SK-N-SH (cell line): Measurements from ENCODE around the gene DOC2A. TPM values are rescaled to one million over a fixed set of nuclear protein-coding genes. Genes with fewer than 3 reads are reported as not detected.

ENCODE experiments used
- CTCF ChIA-PET: fragments of 300-600, 350-600 bp; formaldehyde crosslinking; extraction: SDS; loops from one replicate; lab custom pipeline; 2021; lab: Yijun Ruan, JAX
- POLR2A ChIA-PET: fragments of 350-600 bp; sonication (Branson Sonifier 250); formaldehyde crosslinking; extraction: SDS; loops from one replicate; lab custom pipeline; 2020; ENCODE audit warnings: antibody characterized with exemption, inconsistent platforms; lab: Yijun Ruan, JAX
- DNase-seq: peaks from one replicate; pipeline ENCODE4 v3.0.0; 2012
- H2AFZ ChIP-seq: fragments of 200-600 bp; sonication (generic); 2 replicates; pipeline ENCODE4 v1.8.1; 2016; ENCODE audit warnings: antibody characterized with exemption, mild to moderate bottlenecking, low read depth
- H3F3A ChIP-seq: fragments of 200-600 bp; sonication (generic); replicated peaks from 2 replicates; pipeline ENCODE3; 2016; ENCODE audit warnings: antibody characterized with exemption, mild to moderate bottlenecking; ENCODE audit not compliant: insufficient read depth
- H3K27ac ChIP-seq, 2 experiments: fragments of 200-500 bp in 1 of 2; fragments of 200-600 bp in 1 of 2; sonication (Bioruptor generic) in 1 of 2; sonication (generic), shearing (Covaris generic) in 1 of 2; 2 replicates each; pipeline versions ENCODE4 v1.5.1 to v1.6.1; 2014 to 2016; ENCODE audit warnings: low read depth in 2 of 2, inconsistent platforms in 1 of 2, low read length in 1 of 2, mild to moderate bottlenecking in 1 of 2, mixed read lengths in 1 of 2
- H3K27me3 ChIP-seq: fragments of 200-600 bp; sonication (generic), shearing (Covaris generic); 2 replicates; pipeline ENCODE4 v1.6.1; 2016; ENCODE audit warnings: mixed run types; ENCODE audit not compliant: insufficient read depth
- H3K36me3 ChIP-seq, 2 experiments: fragments of 200-500 bp in 1 of 2; fragments of 200-600 bp in 1 of 2; sonication (Bioruptor generic) in 1 of 2; sonication (generic) in 1 of 2; replicated peaks in 1 of 2; 2 replicates each; pipeline versions ENCODE3 to v1.5.1; 2014 to 2016; ENCODE audit warnings: low read length in 1 of 2, mild to moderate bottlenecking in 1 of 2; ENCODE audit not compliant: insufficient read depth in 2 of 2, control insufficient read depth in 1 of 2
- H3K4me1 ChIP-seq, 2 experiments: fragments of 200-500 bp in 1 of 2; fragments of 200-600 bp in 1 of 2; sonication (Bioruptor generic) in 1 of 2; sonication (generic), shearing (Covaris generic) in 1 of 2; 2 replicates each; pipeline versions ENCODE4 v1.5.1 to v1.6.1; 2014 to 2016; ENCODE audit warnings: low read depth in 1 of 2, low read length in 1 of 2, mixed run types in 1 of 2; ENCODE audit not compliant: insufficient read depth in 2 of 2, control insufficient read depth in 1 of 2
- H3K4me2 ChIP-seq: fragments of 200-600 bp; sonication (generic), shearing (Covaris generic); 2 replicates; pipeline ENCODE4 v1.6.1; 2017; ENCODE audit warnings: mixed run types
- H3K4me3 ChIP-seq, 2 experiments: fragments of 200-500 bp in 1 of 2; fragments of 200-600 bp in 1 of 2; sonication (Bioruptor generic) in 1 of 2; sonication (generic), shearing (Covaris generic) in 1 of 2; 2 replicates each; pipeline versions ENCODE4 v1.5.1 to v1.8.1; 2014 to 2016; ENCODE audit warnings: low read depth in 2 of 2, inconsistent platforms in 1 of 2, low read length in 1 of 2, mild to moderate bottlenecking in 1 of 2, mixed read lengths in 1 of 2, moderate library complexity in 1 of 2
- H3K79me2 ChIP-seq: fragments of 200-600 bp; sonication (generic); 2 replicates; pipeline ENCODE4 v1.8.1; 2017; ENCODE audit warnings: mild to moderate bottlenecking; ENCODE audit not compliant: insufficient read depth
- H3K9ac ChIP-seq: fragments of 200-600 bp; sonication (generic); 2 replicates; pipeline ENCODE4 v1.6.1; 2017; ENCODE audit warnings: mixed run types
- H3K9me2 ChIP-seq: fragments of 200-600 bp; sonication (generic); 2 replicates; pipeline ENCODE4 v1.6.1; 2017; ENCODE audit warnings: mixed run types
- H3K9me3 ChIP-seq: fragments of 200-600 bp; sonication (generic); 2 replicates; pipeline ENCODE4 v1.6.1; 2017; ENCODE audit warnings: mixed run types, mild to moderate bottlenecking, moderate library complexity
- H4K20me1 ChIP-seq: fragments of 200-600 bp; sonication (generic); 2 replicates; pipeline ENCODE4 v1.6.1; 2017; ENCODE audit warnings: mild to moderate bottlenecking, mixed run types; ENCODE audit not compliant: insufficient read depth
- ELF1 ChIP-seq: IDR thresholded peaks from 2 replicates; pipeline ENCODE4 v1.4.0; 2012
- EZH2phosphoT487 ChIP-seq: fragments of 200-600 bp; sonication (generic); IDR thresholded peaks from 2 replicates; pipeline ENCODE4 v1.6.1; 2017; ENCODE audit warnings: low read depth, mixed run types, mild to moderate bottlenecking, antibody characterized with exemption, moderate library complexity, borderline replicate concordance
- FOXM1 ChIP-seq: IDR thresholded peaks from 2 replicates; pipeline ENCODE4 v1.4.0; 2012; ENCODE audit warnings: low read depth, mild to moderate bottlenecking
- IRF3 ChIP-seq: fragments of 150-350 bp; IDR thresholded peaks from 2 replicates; pipeline ENCODE4 v1.6.1; 2016; ENCODE audit warnings: mild to moderate bottlenecking, low read depth, low read length
- JUND ChIP-seq: IDR thresholded peaks from 2 replicates; pipeline ENCODE4 v1.4.0; 2012
- MEF2A ChIP-seq: IDR thresholded peaks from 2 replicates; pipeline ENCODE4 v1.4.0; 2012; ENCODE audit warnings: low read depth, borderline replicate concordance
- NFIC ChIP-seq: IDR thresholded peaks from 2 replicates; pipeline ENCODE4 v1.4.0; 2012; ENCODE audit warnings: borderline replicate concordance
- NRF1 ChIP-seq: IDR thresholded peaks from 2 replicates; pipeline ENCODE4 v1.6.1; 2012; ENCODE audit warnings: low read depth, mild to moderate bottlenecking, low read length
- RAD21 ChIP-seq: IDR thresholded peaks from 2 replicates; pipeline ENCODE4 v1.6.1; 2012; ENCODE audit warnings: mild to moderate bottlenecking, low read length
- RCOR1 ChIP-seq: fragments of 150-350 bp; IDR thresholded peaks from 2 replicates; pipeline ENCODE4 v1.6.1; 2017; ENCODE audit warnings: antibody characterized with exemption, low read length
- RFX5 ChIP-seq: IDR thresholded peaks from 2 replicates; pipeline ENCODE4 v1.6.1; 2012; ENCODE audit warnings: mild to moderate bottlenecking, improper control_type of control experiment, low read length
- SMC3 ChIP-seq: IDR thresholded peaks from 2 replicates; pipeline ENCODE4 v1.6.1; 2012; ENCODE audit warnings: low read depth, low read length, improper control_type of control experiment
- TAF1 ChIP-seq: IDR thresholded peaks from 2 replicates; pipeline ENCODE4 v1.6.1; 2012; ENCODE audit warnings: low read depth, mild to moderate bottlenecking, low read length, moderate library complexity, borderline replicate concordance
- TCF12 ChIP-seq: IDR thresholded peaks from 2 replicates; pipeline ENCODE4 v1.4.0; 2012
- USF1 ChIP-seq: IDR thresholded peaks from 2 replicates; pipeline ENCODE4 v1.4.0; 2012; ENCODE audit warnings: low read depth, borderline replicate concordance
- YY1 ChIP-seq: IDR thresholded peaks from 2 replicates; pipeline ENCODE4 v1.4.0; 2012; ENCODE audit warnings: low read depth, mild to moderate bottlenecking
- WGBS: methylation state at CpG from one replicate; pipeline ENCODE4 v1.1.6; 2017; ENCODE audit warnings: low lambda C conversion rate; 5-methylcytosine and 5-hydroxymethylcytosine counted together
- polyA plus RNA-seq, 3 experiments: library from polyadenylated mRNA; depleted of rRNA; stranded (reverse); fragments of >200 nt; gene quantifications; 2 replicates each; pipeline ENCODE4 v1.2.3, GENCODE V29; 2012
- TF ChIP-seq, protein P1 (sequence below): fragments of 200-600 bp; sonication (generic); IDR thresholded peaks from 2 replicates; pipeline ENCODE4 v1.6.1; 2017; ENCODE audit warnings: antibody characterized with exemption, mild to moderate bottlenecking, moderate library complexity
- TF ChIP-seq, protein P2 (sequence below): fragments of 150-350 bp; IDR thresholded peaks from 2 replicates; pipeline ENCODE4 v1.6.1; 2017; ENCODE audit warnings: antibody characterized with exemption, low read length, low read depth, borderline replicate concordance
- TF ChIP-seq, protein P3 (sequence below): IDR thresholded peaks from 2 replicates; pipeline ENCODE4 v1.4.0; 2012; ENCODE audit warnings: low read depth, borderline replicate concordance
- TF ChIP-seq, protein P4 (sequence below): IDR thresholded peaks from 2 replicates; pipeline ENCODE4 v1.4.0; 2012; ENCODE audit warnings: low read depth

Gene DOC2A
- polyA plus RNA-seq, 1 of the 3 experiments (the other 2 are of a cell fraction), result 10.4 TPM

DNA sequence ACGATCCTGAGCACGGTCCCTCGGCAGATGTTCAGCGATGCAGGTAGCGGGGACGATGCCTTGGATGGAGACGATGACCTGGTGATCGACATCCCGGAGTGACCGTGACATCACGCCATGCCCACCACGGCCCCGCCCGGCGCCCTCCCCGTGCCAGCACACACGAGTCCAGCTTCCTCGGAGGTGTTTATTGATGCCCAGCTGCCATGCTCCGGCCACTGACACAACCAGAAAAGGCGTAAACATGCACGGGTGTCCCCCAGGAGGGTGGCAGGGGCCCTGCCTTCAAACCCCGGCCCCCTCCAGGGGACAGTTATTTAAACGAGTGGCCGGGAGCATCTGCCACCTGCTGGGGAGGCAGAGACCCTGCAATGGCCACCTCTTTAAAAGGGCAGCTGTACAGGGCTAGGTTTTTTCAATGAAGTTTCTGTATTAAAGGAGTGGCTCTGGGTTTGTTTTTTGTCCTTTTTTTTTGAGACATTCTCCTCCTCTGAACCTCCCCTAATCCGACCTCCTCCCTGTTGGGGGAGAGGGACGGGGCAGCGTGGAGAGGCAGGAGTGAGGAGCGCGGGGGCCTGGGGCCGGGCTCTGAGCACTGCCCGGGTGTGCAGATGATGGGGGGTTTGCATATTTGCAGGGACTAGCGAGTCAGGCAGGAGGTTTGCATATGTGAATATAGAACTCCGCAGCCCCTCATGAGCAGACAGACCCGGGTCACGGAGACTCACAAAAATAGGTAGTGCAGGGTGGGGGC lies 5.3 kb downstream of the DOC2A start:
- H3K9me2 ChIP-seq, result no peaks in the 10 kb centered on the region
- peaks cover 0 to 1% of the 10 kb centered on the region in 2 experiments; a peak in 1 of 4 replicates for H3K4me1 ChIP-seq
- no peaks in the 10 kb centered on the region for H3K79me2 ChIP-seq
- CTCF ChIA-PET, result interaction anchor here (0.6 to 4.7 kb wide), 25 partner anchors 9 to 216 kb away, joined by 3 to 41 read pairs (median 4); partner anchors contain the start of genes INO80E, PAGR1, SEZ6L2 and TAOK2
- no peaks in the 10 kb centered on the region for H3K27me3 ChIP-seq
- H3K4me2 ChIP-seq, result no peak overlapping the region
- no peak overlapping the region; a peak in 1 of 4 replicates for H3K4me3 ChIP-seq
- H2AFZ ChIP-seq, result no peak overlapping the region
- no peak overlapping the region; a peak in 1 of 4 replicates for H3K27ac ChIP-seq
- H3F3A ChIP-seq, result no peaks in the 10 kb centered on the region
- H3K36me3 ChIP-seq, result peaks cover 0 to 14% of the 10 kb centered on the region in 2 experiments
- no peaks in the 10 kb centered on the region for H3K9me3 ChIP-seq
- TF ChIP-seq YY1 (peak; percentile 38; the same call in 1 of the 2 replicates), NRF1 (no peak), ELF1 (no peak), EZH2phosphoT487 (no peak), RAD21 (peak; percentile 59), USF1 (no peak), SMC3 (peak; percentile 69), FOXM1 (no peak), MEF2A (no peak), TAF1 (no peak), IRF3 (no peak), TCF12 (no peak), RFX5 (no peak), RCOR1 (no peak), NFIC (no peak), JUND (no peak)
- TF ChIP-seq, protein P1, sequence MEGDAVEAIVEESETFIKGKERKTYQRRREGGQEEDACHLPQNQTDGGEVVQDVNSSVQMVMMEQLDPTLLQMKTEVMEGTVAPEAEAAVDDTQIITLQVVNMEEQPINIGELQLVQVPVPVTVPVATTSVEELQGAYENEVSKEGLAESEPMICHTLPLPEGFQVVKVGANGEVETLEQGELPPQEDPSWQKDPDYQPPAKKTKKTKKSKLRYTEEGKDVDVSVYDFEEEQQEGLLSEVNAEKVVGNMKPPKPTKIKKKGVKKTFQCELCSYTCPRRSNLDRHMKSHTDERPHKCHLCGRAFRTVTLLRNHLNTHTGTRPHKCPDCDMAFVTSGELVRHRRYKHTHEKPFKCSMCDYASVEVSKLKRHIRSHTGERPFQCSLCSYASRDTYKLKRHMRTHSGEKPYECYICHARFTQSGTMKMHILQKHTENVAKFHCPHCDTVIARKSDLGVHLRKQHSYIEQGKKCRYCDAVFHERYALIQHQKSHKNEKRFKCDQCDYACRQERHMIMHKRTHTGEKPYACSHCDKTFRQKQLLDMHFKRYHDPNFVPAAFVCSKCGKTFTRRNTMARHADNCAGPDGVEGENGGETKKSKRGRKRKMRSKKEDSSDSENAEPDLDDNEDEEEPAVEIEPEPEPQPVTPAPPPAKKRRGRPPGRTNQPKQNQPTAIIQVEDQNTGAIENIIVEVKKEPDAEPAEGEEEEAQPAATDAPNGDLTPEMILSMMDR, result peak; percentile 86
- TF ChIP-seq, protein P2, sequence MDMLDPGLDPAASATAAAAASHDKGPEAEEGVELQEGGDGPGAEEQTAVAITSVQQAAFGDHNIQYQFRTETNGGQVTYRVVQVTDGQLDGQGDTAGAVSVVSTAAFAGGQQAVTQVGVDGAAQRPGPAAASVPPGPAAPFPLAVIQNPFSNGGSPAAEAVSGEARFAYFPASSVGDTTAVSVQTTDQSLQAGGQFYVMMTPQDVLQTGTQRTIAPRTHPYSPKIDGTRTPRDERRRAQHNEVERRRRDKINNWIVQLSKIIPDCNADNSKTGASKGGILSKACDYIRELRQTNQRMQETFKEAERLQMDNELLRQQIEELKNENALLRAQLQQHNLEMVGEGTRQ, result no peak
- TF ChIP-seq, protein P3, sequence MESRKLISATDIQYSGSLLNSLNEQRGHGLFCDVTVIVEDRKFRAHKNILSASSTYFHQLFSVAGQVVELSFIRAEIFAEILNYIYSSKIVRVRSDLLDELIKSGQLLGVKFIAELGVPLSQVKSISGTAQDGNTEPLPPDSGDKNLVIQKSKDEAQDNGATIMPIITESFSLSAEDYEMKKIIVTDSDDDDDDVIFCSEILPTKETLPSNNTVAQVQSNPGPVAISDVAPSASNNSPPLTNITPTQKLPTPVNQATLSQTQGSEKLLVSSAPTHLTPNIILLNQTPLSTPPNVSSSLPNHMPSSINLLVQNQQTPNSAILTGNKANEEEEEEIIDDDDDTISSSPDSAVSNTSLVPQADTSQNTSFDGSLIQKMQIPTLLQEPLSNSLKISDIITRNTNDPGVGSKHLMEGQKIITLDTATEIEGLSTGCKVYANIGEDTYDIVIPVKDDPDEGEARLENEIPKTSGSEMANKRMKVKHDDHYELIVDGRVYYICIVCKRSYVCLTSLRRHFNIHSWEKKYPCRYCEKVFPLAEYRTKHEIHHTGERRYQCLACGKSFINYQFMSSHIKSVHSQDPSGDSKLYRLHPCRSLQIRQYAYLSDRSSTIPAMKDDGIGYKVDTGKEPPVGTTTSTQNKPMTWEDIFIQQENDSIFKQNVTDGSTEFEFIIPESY, result no peak
- TF ChIP-seq, protein P4, sequence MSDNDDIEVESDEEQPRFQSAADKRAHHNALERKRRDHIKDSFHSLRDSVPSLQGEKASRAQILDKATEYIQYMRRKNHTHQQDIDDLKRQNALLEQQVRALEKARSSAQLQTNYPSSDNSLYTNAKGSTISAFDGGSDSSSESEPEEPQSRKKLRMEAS, result no peak
- TF ChIP-seq, all 33 proteins: peak for 4
- peak; percentile 91 for DNase-seq
- WGBS, result 73% methylated on average over 20 of the region's 35 CpGs
- Histone ChIP-seq H3K9ac (no peak overlapping the region), H4K20me1 (no peaks in the 10 kb centered on the region)
- POLR2A ChIA-PET, result interaction anchor here (0.6 to 1.0 kb wide), 4 partner anchors 9 to 209 kb away, joined by 3 to 5 read pairs (median 3); partner anchors contain the start of gene SEZ6L2
